Measurements from ENCODE around the gene CYP4Z1. TPM values are rescaled to one million over a fixed set of nuclear protein-coding genes. Genes with fewer than 3 reads are reported as not detected.
"Not testable (repeated sequence)": the region's sequence is repeated elsewhere in the genome, so short reads cannot be mapped to it uniquely, and the experiment has no call there.

CYP4Z1 gene, protein sequence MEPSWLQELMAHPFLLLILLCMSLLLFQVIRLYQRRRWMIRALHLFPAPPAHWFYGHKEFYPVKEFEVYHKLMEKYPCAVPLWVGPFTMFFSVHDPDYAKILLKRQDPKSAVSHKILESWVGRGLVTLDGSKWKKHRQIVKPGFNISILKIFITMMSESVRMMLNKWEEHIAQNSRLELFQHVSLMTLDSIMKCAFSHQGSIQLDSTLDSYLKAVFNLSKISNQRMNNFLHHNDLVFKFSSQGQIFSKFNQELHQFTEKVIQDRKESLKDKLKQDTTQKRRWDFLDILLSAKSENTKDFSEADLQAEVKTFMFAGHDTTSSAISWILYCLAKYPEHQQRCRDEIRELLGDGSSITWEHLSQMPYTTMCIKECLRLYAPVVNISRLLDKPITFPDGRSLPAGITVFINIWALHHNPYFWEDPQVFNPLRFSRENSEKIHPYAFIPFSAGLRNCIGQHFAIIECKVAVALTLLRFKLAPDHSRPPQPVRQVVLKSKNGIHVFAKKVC
- under 1 TPM in 1 of 2 donors, not detected in 1; 0.14 TPM for total RNA-seq
- long read RNA-seq: 0 reads

DNA sequence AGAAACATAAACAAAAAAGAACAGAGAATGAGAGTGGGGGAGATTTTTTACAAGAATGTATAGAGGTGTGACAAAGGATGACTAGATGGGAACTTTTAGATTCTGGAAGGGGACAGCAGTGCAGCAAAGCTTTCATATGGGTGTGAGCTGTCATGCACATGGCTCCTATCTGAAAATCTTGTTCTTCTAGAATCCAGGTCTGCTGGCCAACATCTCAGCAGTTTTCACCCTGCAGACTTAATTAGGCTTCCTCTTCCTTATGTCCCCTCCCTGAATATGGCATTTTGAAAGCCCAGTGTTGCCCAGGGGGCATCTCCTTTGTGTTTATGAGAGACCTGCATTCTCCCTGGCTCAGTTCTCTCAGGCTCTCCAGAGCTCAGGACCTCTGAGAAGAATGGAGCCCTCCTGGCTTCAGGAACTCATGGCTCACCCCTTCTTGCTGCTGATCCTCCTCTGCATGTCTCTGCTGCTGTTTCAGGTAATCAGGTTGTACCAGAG is at the start of gene CYP4Z1:
TSS of gene CYP4Z1 (plus strand) at position 135 of the 498 bp plus-strand sequence. CDS start at position 395, 260 bp downstream.
- intact Hi-C loops (cut with DNase I, micrococcal nuclease): no loop called here
- DNase-seq (no peak), ATAC-seq (no peak)

DNA sequence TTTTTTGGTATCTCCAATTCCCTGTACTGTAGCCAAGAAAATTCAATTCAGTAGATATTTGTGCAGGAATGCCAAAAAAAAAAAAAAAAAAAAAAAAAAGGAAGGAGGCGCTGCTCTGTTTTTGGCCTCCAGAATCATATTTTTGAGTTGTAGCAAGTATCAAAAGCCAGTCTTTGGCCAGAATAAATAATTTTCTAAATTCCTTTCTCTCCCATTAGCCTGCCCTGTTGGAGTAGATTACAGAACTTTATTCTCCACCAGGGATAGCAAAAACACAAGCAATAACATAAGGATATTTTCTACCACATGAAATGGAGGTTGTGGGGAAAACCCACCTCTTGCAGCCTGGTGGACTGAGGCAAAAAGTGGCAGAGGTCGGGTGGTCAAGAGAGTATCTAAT is 46.0 kb upstream of the CYP4Z1 start:
- ATAC-seq: no peak
- DNase-seq: no peak
- intact Hi-C loops (cut with DNase I, micrococcal nuclease): no loop called here

DNA sequence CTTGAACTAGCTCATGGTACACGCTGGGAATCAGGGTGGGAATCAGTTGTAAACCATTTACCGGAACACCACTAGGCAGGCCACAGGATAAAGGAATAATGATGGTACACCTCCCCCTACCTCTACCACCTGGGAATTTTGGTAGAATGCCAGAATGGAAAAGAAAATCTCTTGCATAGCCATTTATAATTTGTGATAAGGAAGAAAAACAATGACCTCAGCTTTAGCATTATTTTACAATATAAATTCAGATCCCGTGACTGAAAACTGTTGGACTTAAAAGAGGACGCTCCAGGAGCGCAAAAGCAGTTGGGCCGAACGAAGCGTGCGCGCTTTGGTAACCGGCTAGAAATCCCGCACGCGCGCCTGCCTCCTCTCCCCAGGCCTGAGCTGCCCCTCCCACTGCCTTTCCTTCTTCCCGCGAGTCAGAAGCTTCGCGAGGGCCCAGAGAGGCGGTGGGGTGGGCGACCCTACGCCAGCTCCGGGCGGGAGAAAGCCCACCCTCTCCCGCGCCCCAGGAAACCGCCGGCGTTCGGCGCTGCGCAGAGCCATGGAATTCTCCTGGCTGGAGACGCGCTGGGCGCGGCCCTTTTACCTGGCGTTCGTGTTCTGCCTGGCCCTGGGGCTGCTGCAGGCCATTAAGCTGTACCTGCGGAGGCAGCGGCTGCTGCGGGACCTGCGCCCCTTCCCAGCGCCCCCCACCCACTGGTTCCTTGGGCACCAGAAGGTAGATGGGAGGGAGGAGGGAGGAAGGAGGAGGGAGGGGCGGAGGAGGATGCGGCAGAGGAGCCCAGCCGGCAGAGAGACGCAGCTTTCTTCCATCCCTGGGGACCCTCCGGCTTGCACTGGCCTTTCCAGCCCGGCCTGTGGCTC is 43.5 kb upstream of the CYP4Z1 start, which contains the start of gene CYP4X1:
TSS of gene CYP4X1 (plus strand) at position 402 of the 873 bp plus-strand sequence. CDS start at position 551, 149 bp downstream.
- DNase-seq: peak; percentile 26 to 35
- ATAC-seq: peak; percentile 75
- intact Hi-C loops (cut with DNase I, micrococcal nuclease): no loop called here

DNA sequence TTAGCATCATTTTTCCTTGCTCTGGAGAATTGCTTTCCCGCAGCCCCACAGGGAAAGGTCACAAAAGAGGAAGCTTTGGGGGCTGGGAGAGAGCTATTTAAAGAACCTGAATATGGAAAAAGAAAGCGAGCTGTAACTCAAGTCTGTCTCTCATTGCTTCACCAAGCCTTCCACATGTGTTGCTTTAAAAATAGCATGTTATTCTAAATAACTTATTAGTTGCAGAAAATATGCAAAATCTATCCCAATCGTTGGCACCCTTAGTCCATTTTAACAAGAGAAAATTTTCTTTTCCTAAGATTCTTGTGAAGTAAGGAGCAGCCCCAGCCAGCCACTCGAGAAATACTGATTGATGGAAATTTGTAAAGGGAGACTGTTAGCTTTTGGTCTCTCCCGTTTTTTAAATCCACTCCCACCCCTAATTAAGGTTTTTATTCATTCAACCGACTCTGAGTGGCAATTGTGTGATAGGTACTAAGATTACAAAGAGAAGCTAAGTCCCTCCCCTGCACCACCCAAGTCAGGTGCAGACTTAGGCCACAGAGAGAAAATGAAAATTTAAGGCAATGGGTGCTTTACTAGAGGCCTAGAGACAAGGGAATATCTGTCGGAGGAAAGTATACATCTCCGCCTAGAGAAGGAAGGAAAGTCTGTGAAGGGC is 42.8 kb upstream of the CYP4Z1 start:
- ATAC-seq (peak; percentile 54), DNase-seq (no peak)
- intact Hi-C loops (cut with DNase I, micrococcal nuclease): no loop called here

DNA sequence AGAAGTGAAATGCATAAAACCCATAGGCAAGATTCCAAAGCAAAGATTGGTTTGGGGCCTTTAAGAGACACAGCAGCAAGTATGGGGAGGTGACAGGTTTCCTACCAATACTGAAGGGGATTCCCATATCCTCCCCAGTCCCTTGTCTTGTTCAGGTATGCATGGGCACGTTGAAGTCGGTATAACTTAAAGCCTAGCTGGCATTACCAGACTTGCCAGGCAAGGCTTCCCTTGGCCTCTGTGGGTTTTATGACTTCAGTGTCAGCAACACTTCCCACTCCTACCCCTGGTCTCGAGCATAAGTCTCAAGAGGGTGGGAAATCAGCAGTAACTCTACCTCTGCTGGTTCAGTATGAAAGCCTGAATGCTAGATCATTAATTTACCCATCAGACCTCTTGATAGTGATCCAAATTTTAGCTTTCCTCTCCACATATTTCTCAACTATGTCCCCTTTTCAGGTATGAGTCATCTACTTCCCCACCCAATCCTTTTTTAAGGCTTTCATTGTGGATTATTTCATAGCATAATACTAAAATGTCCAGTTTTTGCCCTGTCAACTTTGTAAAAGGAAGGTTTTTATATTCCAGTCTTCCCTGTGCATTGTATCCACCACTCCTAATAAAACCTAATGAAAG is 36.7 kb upstream of the CYP4Z1 start:
- DNase-seq (no peak), ATAC-seq (no peak)
- intact Hi-C loops (cut with DNase I, micrococcal nuclease): no loop called here

DNA sequence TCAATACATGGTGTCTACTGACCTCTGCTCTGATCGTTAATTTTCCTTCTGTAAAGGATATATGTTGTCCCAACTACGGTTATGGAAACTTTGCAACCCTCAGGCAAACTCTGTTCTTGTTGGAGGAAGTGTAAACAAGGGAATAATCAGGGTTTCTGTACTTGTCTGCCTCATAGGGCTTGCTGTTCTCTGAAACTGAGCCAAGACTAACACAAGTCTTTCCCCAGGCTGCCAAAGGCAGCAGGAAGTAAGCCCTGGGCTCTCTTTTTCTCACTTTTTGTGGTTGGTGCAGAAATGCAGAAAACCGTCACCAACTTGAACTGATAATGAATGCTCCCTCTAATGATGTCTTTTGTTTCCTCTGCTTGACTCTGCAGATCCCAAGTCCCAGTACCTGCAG is 36.0 kb upstream of the CYP4Z1 start:
- intact Hi-C loops (cut with DNase I, micrococcal nuclease): no loop called here
- ATAC-seq (peak; percentile 96), DNase-seq (no peak)

DNA sequence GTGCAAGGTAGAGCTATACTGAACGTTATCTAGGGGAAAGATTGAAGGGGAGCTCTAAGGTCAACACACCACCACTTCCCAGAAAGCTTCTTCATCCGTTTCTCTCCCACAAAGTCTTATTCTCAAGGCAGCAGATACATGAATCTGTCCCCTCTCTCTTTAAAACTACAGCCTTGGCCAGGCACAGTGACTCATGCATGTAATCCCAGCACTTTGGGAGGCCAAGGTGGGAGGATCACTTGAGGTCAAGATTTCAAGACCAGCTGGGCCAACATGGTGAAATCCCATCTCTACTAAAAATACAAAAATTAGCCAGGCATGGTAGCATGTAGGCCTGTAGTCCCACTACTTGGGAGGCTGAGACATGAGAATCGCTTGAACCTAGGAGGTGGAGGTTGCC is 35.4 kb upstream of the CYP4Z1 start:
- no peak for DNase-seq
- intact Hi-C loops (cut with DNase I, micrococcal nuclease): no loop called here
- no peak for ATAC-seq

DNA sequence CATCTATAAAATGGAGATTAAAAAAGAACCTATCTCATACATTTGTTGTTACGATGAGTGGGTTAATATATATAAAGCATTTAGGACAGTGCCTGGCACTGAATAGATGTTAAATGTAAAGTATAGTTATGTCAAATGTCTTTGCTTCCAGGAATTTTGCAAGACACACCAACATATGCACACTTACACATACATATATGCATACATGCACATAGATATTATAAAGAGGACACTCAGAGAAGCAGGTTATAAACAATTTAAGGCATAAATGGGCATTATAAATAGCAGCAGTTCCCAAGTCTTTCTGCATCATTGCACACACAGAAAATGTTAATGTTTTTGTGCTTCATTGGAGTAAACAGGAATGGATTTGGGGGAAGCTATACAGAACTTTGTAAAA is 30.3 kb upstream of the CYP4Z1 start:
- intact Hi-C loops (cut with DNase I, micrococcal nuclease): no loop called here
- ATAC-seq: no peak
- no peak for DNase-seq

DNA sequence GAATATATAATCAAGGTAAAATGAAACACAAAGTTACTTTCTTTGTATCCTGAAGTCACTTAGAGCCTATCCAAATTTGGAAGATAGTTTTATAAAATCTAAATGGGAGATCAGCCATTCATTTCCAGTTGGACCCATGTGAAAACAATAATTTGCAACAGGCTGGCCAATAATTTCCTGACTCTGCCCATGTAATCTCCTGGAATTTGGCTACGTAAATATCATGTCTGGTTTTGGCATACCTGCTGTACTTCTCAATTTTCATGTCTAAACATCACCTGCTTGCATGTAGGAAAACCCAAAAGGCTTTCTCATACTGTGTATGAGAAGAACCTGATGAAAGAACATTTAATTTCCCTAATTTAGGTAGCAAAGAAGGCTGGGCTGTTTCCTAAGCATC is 7.7 kb upstream of the CYP4Z1 start:
- ATAC-seq (no peak), DNase-seq (no peak)
- intact Hi-C loops (cut with DNase I, micrococcal nuclease): no loop called here

DNA sequence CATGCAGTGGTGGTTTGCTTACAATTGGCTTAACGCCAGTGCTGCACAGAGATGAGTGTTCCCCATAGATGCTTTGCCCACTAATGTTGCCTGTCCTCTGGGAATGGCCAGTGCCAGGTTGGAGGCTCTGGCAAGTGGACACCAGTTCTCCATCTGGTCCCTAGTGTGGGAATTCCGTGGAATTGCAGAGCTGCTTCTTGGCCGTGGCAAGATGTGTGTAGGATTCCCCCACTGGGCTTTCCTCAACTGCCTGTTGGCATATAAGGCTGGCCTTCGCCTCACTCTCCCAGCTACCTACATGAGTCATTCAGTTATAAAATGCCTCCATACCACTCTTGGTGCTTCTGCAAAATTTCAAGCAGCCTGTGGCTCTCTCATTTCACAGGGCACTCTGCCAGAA is 2.0 kb downstream of the CYP4Z1 start:
- intact Hi-C loops (cut with DNase I, micrococcal nuclease); DNase-seq; ATAC-seq: not testable (repeated sequence)

DNA sequence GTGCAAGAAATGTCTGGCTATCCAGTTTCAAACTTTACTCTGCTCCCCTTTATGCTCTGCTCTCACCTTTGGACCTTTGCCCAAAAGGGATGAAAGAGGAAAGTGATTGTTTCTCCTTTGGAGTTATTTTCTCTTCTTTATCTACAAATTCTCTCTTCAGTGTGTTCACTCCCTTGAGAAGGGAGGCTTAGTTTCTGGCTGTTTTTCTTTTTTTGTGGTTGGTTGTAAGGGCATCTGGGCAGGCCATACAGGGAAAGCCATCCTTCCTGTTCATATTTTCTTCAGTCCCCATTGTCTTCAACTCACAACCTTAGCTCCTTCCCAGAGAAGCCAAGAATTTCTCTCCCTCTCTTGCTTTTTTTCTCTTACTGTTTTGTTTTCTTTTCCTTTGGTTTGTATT is 2.5 kb downstream of the CYP4Z1 start:
- DNase-seq; ATAC-seq; intact Hi-C loops (cut with DNase I, micrococcal nuclease): not testable (repeated sequence)

DNA sequence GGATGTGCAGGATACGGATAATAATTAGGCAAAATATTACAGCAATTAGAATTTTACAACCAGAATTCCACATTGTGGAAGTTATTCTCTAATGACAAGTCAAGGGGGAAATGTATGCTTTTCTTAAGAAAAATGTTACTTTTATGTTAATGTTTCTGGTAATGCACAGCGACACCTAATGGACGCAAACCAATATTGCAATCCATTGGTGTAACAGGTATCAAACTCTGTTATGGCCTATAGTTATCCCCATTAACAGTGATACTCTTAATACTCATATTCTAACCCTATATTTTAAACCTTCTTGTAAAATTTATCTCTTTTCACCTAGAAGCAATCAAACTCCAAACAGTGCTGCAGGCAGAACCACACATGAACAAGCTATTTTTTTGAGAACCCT is 22.3 kb downstream of the CYP4Z1 start:
- DNase-seq: peak in 1 of 2 donors; percentile 6
- intact Hi-C loops (cut with DNase I, micrococcal nuclease); ATAC-seq: not testable (repeated sequence)

DNA sequence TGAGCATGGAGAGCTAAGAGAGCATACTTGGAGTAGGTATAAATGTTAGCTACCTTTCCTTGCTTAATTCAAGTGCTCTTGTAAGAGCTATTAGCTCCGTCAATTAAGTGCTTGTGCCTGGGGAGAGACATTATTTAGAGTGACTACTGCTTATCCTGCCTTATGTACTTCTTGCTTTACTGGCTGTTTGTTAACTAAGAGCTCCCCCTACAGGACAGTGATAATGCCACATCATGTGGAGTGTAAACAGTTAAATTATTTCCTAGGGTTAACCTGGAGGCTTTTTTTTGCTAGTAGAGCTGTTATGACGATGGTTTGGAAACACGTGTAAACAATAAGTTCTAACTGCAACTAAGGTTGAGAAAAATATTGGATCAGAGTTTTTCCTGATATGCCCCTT is 24.4 kb downstream of the CYP4Z1 start:
- intact Hi-C loops (cut with DNase I, micrococcal nuclease); ATAC-seq; DNase-seq: not testable (repeated sequence)

DNA sequence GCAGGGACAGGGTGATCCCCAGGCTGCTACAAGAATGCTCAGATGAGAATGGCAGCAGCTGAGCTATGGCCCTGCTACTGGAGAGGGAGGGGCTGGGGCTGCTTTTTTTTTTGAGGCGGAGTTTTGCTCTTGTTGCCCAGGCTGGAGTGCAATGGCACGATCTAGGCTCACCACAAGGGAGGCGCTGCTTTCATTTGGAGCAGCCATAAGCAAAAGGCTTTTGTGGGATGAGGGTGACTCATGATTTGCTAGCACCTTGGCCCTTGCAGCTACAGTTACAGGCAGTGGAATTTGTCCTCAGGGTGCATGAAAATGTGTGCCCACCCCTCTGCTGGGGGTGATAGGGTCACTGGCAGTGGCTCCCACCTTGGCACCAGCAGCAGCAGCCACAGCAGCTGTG is 37.8 kb downstream of the CYP4Z1 start:
- ATAC-seq: no peak
- intact Hi-C loops (cut with DNase I, micrococcal nuclease): no loop called here
- no peak for DNase-seq

DNA sequence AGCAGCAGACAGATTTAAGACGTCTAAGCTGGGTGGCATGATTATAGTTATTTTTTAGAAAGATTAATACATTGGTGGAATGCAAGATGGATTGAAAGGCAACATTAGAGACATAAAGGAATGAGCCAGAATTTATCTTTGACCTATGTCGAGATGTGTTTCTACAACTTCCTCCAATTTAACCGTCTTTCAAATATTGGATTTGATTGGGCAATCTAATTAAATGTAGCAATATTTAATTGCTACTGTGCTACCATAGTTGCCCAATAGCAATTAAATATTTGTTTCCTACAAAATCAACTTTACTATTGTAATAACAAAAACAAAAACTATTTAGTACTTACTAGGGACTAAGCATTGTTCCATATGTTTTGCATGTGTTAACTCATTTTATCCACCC is 39.8 kb downstream of the CYP4Z1 start:
- no peak for DNase-seq
- intact Hi-C loops (cut with DNase I, micrococcal nuclease): no loop called here
- no peak for ATAC-seq

DNA sequence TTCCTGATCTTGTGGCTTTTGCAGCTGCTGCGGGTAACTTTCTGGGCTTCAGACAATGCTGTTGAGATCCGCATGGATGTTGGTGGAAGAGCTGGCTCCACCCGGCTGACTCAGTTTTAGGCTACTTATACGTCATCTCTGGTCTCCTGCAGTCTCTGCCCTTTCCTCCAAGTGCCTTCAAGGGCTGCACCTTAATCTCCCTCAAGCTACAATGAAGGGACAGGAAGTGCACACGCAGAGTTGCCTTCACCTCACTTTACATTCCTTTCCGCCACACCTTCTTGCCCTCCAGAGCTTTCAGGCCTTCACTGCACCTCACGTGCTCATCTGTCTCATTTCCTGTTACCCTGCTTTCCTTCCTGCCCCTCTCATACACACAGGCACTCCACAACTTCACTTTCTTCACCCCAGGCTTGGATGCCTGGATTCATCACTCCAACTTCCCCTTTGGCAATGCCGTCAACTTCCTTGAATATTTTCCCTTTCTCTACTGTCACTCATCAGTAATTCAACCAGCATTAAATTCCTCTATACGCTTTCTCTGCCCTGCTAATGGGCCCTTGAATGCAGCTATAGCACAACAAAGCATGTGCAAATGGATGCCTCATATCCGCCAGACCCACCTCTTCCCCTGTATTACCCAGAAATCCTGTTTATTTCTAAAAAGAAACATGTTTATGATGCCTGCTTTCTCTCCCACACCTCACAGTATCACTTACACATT is 41.0 kb downstream of the CYP4Z1 start:
- ATAC-seq; intact Hi-C loops (cut with DNase I, micrococcal nuclease); DNase-seq: not testable (repeated sequence)

DNA sequence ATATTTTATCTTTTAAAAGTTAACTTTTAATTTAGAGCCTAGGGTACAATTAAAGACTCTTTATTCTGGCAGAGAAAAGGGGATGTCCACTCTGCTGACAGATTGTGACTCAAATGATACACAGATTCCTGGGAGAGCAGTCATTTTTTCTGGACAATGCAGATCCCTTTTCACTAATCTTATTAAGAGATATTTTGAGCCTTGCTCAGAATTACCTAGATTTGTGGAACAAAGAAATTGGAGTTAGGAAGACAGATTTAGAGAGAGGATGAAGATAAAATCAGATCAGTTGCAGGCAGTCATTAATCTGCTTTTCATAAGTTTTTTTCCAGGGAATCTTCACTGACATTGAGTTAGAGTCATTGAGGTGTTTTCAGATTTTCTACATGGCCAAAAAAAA is 42.5 kb downstream of the CYP4Z1 start:
- intact Hi-C loops (cut with DNase I, micrococcal nuclease); DNase-seq; ATAC-seq: not testable (repeated sequence)

DNA sequence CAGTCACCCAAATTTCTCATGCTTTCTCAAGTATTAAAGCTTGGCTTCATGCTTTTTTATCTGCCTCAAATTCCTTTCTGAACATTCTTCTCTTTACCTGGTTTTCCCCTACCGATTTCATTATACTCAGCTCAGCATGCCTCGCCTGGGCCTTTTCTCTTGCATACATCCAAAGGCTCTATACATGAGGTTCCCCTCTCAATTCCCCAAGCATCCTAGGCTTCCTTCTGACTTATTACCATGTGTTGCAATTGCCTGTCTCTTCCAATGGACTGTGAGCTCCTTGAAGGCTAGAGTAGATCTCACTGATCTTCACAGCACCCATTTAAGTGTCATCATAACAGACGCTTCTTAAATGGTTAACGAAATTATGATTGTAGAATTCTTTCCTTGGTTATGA is 46.1 kb downstream of the CYP4Z1 start:
- DNase-seq (no peak), ATAC-seq (no peak)
- intact Hi-C loops (cut with DNase I, micrococcal nuclease): no loop called here
